Fibroblast of mammary gland (primary cell): ENCODE results near the gene IGFLR1.

Experiments
- DNase-seq: peaks from one replicate; pipeline ENCODE4 v3.0.0-alpha.2; 2010; ENCODE audit warnings: low read depth
- H3K4me3 ChIP-seq: 2 replicates; pipeline ENCODE4 v1.5.1; 2011; ENCODE audit warnings: low read depth, mild to moderate bottlenecking, low read length, moderate library complexity; ENCODE audit not compliant: control insufficient read depth
- CTCF ChIP-seq: conservative IDR thresholded peaks from 2 replicates; pipeline ENCODE4 v1.5.1; 2011; ENCODE audit warnings: low read depth, low read length, inconsistent platforms; ENCODE audit not compliant: control insufficient read depth, insufficient read depth

IGFLR1 gene

DNA sequence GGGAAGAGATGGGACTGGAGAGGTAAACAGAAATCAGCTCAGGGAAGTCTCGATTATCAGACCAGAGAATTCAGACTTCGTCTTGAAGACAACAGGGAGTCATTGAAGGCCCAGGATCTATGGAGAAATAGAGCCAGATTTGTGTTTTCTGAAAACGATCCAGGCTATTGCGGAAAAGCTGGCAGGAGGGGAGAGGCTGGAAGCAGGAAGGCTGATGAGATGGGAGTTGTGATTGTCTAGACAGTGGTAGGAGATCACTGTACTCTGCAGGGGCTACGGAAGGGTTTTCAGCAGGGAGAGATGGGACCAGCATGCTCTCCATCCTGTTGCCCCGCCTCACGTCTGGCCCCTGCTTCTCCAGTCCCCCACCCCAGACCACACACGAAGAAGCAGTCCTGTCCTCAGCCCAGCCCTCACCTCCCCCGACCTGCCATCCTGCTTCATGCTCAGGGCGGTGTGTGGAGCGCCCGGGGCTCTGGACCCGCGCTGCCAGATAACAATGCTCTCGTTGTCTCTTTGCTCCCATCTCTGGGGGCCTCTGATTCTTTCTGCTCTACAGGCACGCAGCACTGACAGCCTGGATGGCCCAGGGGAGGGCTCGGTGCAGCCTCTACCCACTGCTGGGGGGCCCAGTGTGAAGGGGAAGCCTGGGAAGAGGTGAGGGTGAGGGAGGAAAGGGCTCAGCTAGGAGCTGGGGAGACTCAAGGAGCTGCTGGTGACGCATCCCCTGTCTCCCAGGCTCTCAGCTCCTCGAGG is 35.0 kb upstream of the IGFLR1 start:
- DNase-seq, result no peak
- no peak overlapping the region for H3K4me3 ChIP-seq

DNA sequence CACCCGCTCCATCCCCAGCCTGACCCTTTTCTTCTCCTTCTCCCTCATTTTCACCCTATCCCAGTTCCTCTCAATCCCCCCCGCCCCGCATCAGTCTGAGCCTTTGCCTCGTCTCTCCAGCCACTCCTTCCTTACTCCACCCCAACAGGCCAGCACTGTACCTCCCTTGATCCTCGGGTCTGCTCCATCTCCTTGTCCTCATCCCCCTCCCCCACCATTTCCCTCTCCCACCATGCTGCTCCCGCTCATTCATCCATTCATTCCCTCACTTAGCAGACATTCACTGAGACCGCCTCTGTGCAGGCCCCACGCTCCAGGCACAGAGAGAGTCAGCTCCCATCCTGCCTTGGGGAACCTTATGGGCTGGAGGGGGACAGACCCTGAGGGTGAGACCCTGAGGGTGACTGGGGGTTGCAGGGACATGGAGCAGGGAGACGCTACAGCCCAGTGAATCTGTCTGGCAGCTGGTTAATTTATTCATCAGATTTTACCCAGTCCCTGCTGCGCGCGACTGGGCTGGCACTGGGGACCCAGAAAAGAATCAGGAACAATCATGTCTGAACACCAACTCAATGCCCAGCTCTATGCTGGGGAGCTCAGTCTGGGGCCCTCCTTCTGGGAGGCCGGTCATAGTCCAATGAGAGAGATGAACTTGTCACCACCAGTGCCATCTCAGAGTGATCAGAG is 34.0 kb upstream of the IGFLR1 start:
- no peak for DNase-seq
- no peak for TF ChIP-seq CTCF
- H3K4me3 ChIP-seq, result peak overlapping the region; percentile 66

More for the DNA sequence above, 35.0 kb upstream of the IGFLR1 start:
- no peak for TF ChIP-seq CTCF

GRCh38 chr19:35775298-35776101 is 33.2 kb upstream of the IGFLR1 start, which contains the start of gene ARHGAP33:
Gene ARHGAP33, plus strand, starts transcription at chr19:35775564. Its CDS starts 95 bp downstream, at chr19:35775659.
- no peak for TF ChIP-seq CTCF
- peak within 1 kb of the TSS; percentile 66 for H3K4me3 ChIP-seq
- DNase-seq, result peak; percentile 93

DNA sequence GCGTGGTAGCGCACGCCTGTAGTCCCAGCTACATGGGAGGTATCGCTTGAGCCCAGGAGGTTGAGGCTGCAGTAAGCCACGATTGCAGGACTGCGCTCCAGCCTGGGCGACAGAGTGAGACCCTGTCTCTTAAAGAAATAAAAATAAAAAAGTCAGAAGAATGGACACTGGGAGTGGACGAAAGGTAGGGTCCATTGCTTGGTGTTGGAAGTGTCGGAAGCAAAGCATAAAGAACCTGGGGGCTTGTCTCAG is 32.7 kb upstream of the IGFLR1 start:
- H3K4me3 ChIP-seq, result peak overlapping the region; percentile 29

DNA sequence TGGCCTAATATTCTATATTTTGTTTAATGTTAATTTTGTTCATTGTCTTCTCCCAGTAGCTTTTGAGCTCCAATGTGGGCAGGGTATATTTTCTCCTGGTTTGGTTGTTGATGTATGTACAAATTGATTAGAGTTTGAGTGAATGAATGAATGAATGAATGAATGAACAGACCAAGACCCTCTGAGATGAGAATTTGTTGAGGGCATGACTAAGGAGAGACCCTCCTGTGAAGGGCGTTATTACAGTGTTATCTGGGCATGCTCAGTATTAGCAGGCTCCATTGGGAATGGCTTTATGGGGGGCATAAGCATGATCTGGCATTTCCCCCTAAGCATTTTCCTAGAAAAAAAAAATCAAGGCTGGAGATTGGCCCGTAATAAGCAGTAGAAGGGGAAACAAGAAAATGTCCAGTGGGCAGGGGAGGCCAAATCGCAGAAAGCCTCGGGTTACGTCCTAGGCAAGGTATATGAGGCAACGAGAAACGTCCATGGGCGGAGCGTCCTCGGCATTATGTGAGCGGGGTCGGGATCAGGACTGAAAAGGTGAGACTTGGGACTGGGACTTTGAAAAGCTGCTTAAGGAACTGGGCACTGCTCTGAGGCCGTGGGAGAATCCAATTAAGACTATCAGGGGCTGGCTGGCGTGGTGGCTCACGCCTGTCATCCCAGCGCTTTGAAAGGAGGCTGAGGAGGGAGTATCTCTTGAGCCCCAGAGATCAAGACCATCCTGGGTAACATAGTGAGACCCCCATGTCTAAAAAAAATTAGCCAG is 32.2 kb upstream of the IGFLR1 start:
- DNase-seq, result no peak
- H3K4me3 ChIP-seq, result no peak overlapping the region
- no peak for TF ChIP-seq CTCF

More for the DNA sequence above, 32.7 kb upstream of the IGFLR1 start:
- TF ChIP-seq CTCF, result no peak
- DNase-seq, result no peak
